ENCODE data around the gene TTBK2. TPM values are rescaled to one million over a fixed set of nuclear protein-coding genes. Genes with fewer than 3 reads are reported as not detected.
A peak's percentile ranks its signal among the peaks of the same experiment; 100 is the strongest.

The TTBK2 gene
- total and polyA plus RNA-seq, 10 of the 15 experiments (the other 5 are each of a cell fraction or from before 2014, with no cell fraction given) = 0.66 to 9.1 (median 3.7) TPM

DNA sequence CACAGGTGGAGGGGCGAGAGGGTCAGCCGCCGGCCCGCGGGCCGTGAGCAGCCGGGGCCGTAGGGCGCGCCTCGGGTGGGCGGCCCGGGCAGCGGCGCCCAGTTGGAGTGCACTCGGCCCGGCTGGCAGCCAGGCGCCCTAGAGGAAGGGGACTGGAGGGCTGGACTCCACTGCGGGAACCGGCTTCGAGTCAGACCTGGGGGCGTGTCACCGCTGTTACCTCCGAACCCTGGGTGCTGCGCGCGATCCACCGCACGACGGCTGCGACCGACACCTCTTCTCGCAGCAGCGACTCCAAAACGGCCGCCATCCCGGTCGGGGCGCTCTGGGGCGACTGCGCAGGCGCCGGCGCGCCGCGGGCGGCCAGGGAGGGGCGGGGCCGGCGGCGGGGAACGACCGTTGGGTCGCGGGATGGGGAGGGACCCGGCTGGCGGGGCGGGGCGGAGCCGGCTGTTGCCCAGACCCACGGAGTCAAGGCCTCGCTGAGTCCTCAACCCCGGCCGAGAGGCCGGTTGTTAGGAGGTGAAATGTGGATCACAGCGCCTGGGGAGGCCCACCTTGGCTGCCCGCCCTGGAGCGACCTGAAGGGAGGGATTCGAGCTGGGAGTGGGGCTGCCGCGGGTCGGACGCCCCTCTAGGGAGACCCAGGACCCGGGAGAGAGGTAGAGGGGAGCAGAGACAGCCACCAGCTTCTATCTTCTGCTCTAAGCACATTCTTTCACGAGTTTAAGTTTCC, 183.6 kb downstream of the TTBK2 start, which contains the start of gene CDAN1 (continued):
- no peak for TF ChIP-seq ZBED1 (IDR thresholded peaks at IDR 0.05; ENCODE audit: borderline replicate concordance)
- no peak for TF ChIP-seq SPI1 (IDR thresholded peaks at IDR 0.05; ENCODE audit: borderline replicate concordance, insufficient read depth, low read depth, low read length)
- TF ChIP-seq EED (IDR thresholded peaks at IDR 0.05; ENCODE audit: low read depth) = no peak
- TF ChIP-seq ZZZ3 (IDR thresholded peaks at IDR 0.05; ENCODE audit: control insufficient read depth, insufficient read length, low read depth) = no peak
- no peak for TF ChIP-seq SMAD1 (IDR thresholded peaks at IDR 0.05; ENCODE audit: low read depth, partially characterized antibody)
- TF ChIP-seq CREB1 (IDR thresholded peaks at IDR 0.05; ENCODE audit: low read depth) = no peak
- no peak for TF ChIP-seq CTCF (IDR thresholded peaks at IDR 0.05 in 2 of 3, conservative IDR thresholded peaks at IDR 0.05 in 1 of 3; ENCODE audit: control insufficient read depth in 2 of 3, extremely low read depth in 1 of 3, insufficient read depth in 1 of 3, low read depth in 3 of 3, low read length in 3 of 3)
- no peak for TF ChIP-seq FOXM1 (IDR thresholded peaks at IDR 0.05; ENCODE audit: low read depth, low read length)
- TF ChIP-seq IKZF2 (IDR thresholded peaks at IDR 0.05) = no peak
- no peak for TF ChIP-seq ZNF24 (IDR thresholded peaks at IDR 0.05)
- no peak for TF ChIP-seq BCL3 (IDR thresholded peaks at IDR 0.05; ENCODE audit: borderline replicate concordance, insufficient read depth, low read depth, low read length, poor library complexity, severe bottlenecking)
- no peak for TF ChIP-seq CEBPZ (IDR thresholded peaks at IDR 0.05; ENCODE audit: low read depth, low read length)
- peak; percentile 54; the same call in 1 of the 2 replicates for TF ChIP-seq GATAD2B (conservative IDR thresholded peaks at IDR 0.05; ENCODE audit: low read depth)
- TF ChIP-seq, protein P1, sequence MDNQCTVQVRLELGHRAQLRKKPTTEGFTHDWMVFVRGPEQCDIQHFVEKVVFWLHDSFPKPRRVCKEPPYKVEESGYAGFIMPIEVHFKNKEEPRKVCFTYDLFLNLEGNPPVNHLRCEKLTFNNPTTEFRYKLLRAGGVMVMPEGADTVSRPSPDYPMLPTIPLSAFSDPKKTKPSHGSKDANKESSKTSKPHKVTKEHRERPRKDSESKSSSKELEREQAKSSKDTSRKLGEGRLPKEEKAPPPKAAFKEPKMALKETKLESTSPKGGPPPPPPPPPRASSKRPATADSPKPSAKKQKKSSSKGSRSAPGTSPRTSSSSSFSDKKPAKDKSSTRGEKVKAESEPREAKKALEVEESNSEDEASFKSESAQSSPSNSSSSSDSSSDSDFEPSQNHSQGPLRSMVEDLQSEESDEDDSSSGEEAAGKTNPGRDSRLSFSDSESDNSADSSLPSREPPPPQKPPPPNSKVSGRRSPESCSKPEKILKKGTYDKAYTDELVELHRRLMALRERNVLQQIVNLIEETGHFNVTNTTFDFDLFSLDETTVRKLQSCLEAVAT (IDR thresholded peaks at IDR 0.05) = no peak
- no peak for TF ChIP-seq CBX5 (IDR thresholded peaks at IDR 0.05; ENCODE audit: low read depth)
- no peak for TF ChIP-seq BMI1 (IDR thresholded peaks at IDR 0.05; ENCODE audit: borderline replicate concordance)
- no peak for TF ChIP-seq KDM1A (IDR thresholded peaks at IDR 0.05; ENCODE audit: borderline replicate concordance)
- TF ChIP-seq MTA2 (IDR thresholded peaks at IDR 0.05; ENCODE audit: low read depth) = no peak
- TF ChIP-seq PAX8 (IDR thresholded peaks at IDR 0.05) = no peak
- TF ChIP-seq WRNIP1 (IDR thresholded peaks at IDR 0.05; ENCODE audit: borderline replicate concordance, low read depth, low read length) = no peak
- no peak for TF ChIP-seq MEF2B (IDR thresholded peaks at IDR 0.05; ENCODE audit: partially characterized antibody, poor library complexity, severe bottlenecking)
